Karpas-422 (cell line): ENCODE measurements around the gene CLEC7A. TPM values are rescaled to one million over a fixed set of nuclear protein-coding genes. Genes with fewer than 3 reads are reported as not detected.

ENCODE experiments used
- DNase-seq: peaks from one replicate; pipeline ENCODE4 v3.0.0-alpha.2; 2015
- H2AFZ ChIP-seq: fragments of 200-600 bp; sonication (generic); 2 replicates; pipeline ENCODE4 v1.6.1; 2014; ENCODE audit warnings: antibody characterized with exemption, low read length, mixed read lengths
- H3K27ac ChIP-seq: fragments of 200-600 bp; sonication (generic); 2 replicates; pipeline ENCODE4 v1.5.1; 2014; ENCODE audit warnings: mild to moderate bottlenecking, low read length, moderate library complexity
- H3K27me3 ChIP-seq: fragments of 200-600 bp; sonication (generic); 2 replicates; pipeline ENCODE4 v1.6.1; 2014; ENCODE audit warnings: low read length, mixed read lengths
- H3K36me3 ChIP-seq: fragments of 200-600 bp; sonication (generic); 2 replicates; pipeline ENCODE4 v1.6.1; 2014; ENCODE audit warnings: low read length, mixed read lengths; ENCODE audit not compliant: insufficient read depth
- H3K4me1 ChIP-seq: fragments of 200-600 bp; sonication (generic); 2 replicates; pipeline ENCODE4 v1.6.1; 2014; ENCODE audit warnings: mild to moderate bottlenecking, low read length, mixed read lengths
- H3K4me2 ChIP-seq: fragments of 200-600 bp; sonication (generic); 2 replicates; pipeline ENCODE4 v1.6.1; 2014; ENCODE audit warnings: low read length, low read depth, mild to moderate bottlenecking; ENCODE audit not compliant: poor library complexity, severe bottlenecking
- H3K4me3 ChIP-seq: fragments of 200-600 bp; sonication (generic); 2 replicates; pipeline ENCODE4 v1.5.1; 2014; ENCODE audit warnings: mild to moderate bottlenecking, antibody characterized with exemption, low read length, mixed read lengths
- H3K79me2 ChIP-seq: fragments of 200-600 bp; sonication (generic); 2 replicates; pipeline ENCODE4 v1.6.1; 2014; ENCODE audit warnings: mild to moderate bottlenecking, low read length, mixed read lengths
- H3K9ac ChIP-seq: fragments of 200-600 bp; sonication (generic); 2 replicates; pipeline ENCODE4 v1.6.0; 2014; ENCODE audit warnings: low read length
- H3K9me2 ChIP-seq: fragments of 200-600 bp; sonication (generic), shearing (Covaris generic); replicated peaks from 2 replicates; pipeline ENCODE4 v1.6.0; 2014; ENCODE audit warnings: mild to moderate bottlenecking, low read length, moderate library complexity; ENCODE audit not compliant: insufficient read depth
- H3K9me3 ChIP-seq: fragments of 300-700, 200-600 bp; sonication (generic); 2 replicates; pipeline ENCODE4 v1.6.1; 2014; ENCODE audit warnings: low read length, mixed read lengths
- H4K20me1 ChIP-seq: fragments of 200-600 bp; sonication (generic); 2 replicates; pipeline ENCODE4 v1.6.1; 2014; ENCODE audit warnings: mild to moderate bottlenecking, antibody characterized with exemption, low read length, low read depth; ENCODE audit not compliant: insufficient read depth
- total RNA-seq: library from RNA; depleted of rRNA; stranded (reverse); fragments of >200 nt; shearing (Covaris generic); gene quantifications from 2 replicates; pipeline ENCODE4 v1.2.3, GENCODE V29; 2014; ENCODE audit warnings: low replicate concordance

The CLEC7A gene
- total RNA-seq, 1 experiment from 2014 or later = not detected

- no peak overlapping the region for H2AFZ ChIP-seq
- H3K4me3 ChIP-seq = no peak overlapping the region
- no peaks in the 10 kb centered on the region for H3K9me2 ChIP-seq
- H4K20me1 ChIP-seq = no peaks in the 10 kb centered on the region
- H3K36me3 ChIP-seq = no peaks in the 10 kb centered on the region
- H3K79me2 ChIP-seq = no peaks in the 10 kb centered on the region
- no peak for DNase-seq
- H3K9ac ChIP-seq = no peak overlapping the region
- no peak overlapping the region for H3K27ac ChIP-seq
- H3K9me3 ChIP-seq = no peaks in the 10 kb centered on the region
- no peak overlapping the region for H3K4me2 ChIP-seq
- H3K27me3 ChIP-seq = no peaks in the 10 kb centered on the region
- H3K4me1 ChIP-seq = no peaks in the 10 kb centered on the region
Observed at GRCh38 chr12:10095971-10096370, 34.0 kb downstream of the CLEC7A start.

GRCh38 chr12:10094646-10095395 is 35.2 kb downstream of the CLEC7A start:
- Histone ChIP-seq H3K9me2 (no peaks in the 10 kb centered on the region), H3K79me2 (no peaks in the 10 kb centered on the region), H3K27ac (no peak overlapping the region), H3K36me3 (no peaks in the 10 kb centered on the region), H3K9me3 (no peaks in the 10 kb centered on the region), H3K4me2 (no peak overlapping the region), H3K4me3 (no peak overlapping the region), H3K27me3 (no peaks in the 10 kb centered on the region), H4K20me1 (no peaks in the 10 kb centered on the region), H3K9ac (no peak overlapping the region), H2AFZ (no peak overlapping the region), H3K4me1 (no peaks in the 10 kb centered on the region)
- no peak for DNase-seq

GRCh38 chr12:10088955-10089900 is 40.8 kb downstream of the CLEC7A start:
- H3K4me1 ChIP-seq = no peaks in the 10 kb centered on the region
- H3K9me2 ChIP-seq = no peaks in the 10 kb centered on the region
- H3K27me3 ChIP-seq = no peaks in the 10 kb centered on the region
- H3K4me3 ChIP-seq = no peak overlapping the region
- no peak overlapping the region for H3K27ac ChIP-seq
- no peak for DNase-seq
- H3K79me2 ChIP-seq = no peaks in the 10 kb centered on the region
- no peaks in the 10 kb centered on the region for H3K9me3 ChIP-seq
- H3K4me2 ChIP-seq = no peak overlapping the region
- no peak overlapping the region for H3K9ac ChIP-seq
- no peaks in the 10 kb centered on the region for H4K20me1 ChIP-seq
- no peak overlapping the region for H2AFZ ChIP-seq
- no peaks in the 10 kb centered on the region for H3K36me3 ChIP-seq

- Histone ChIP-seq H3K4me1 (no peaks in the 10 kb centered on the region), H3K27me3 (0 out of 2 replicates have a peak, but pooled peaks cover 4% of the 10 kb centered on the region), H3K9me3 (no peaks in the 10 kb centered on the region), H3K36me3 (no peaks in the 10 kb centered on the region), H3K79me2 (no peaks in the 10 kb centered on the region), H3K4me2 (no peak overlapping the region), H3K4me3 (no peak overlapping the region), H4K20me1 (no peaks in the 10 kb centered on the region), H2AFZ (no peak overlapping the region), H3K9me2 (no peaks in the 10 kb centered on the region), H3K9ac (no peak overlapping the region), H3K27ac (no peak overlapping the region)
- no peak for DNase-seq
Observed at GRCh38 chr12:10088031-10088430, 42.0 kb downstream of the CLEC7A start.

GRCh38 chr12:10086387-10086786 is 43.6 kb downstream of the CLEC7A start:
- H2AFZ ChIP-seq = no peak overlapping the region
- no peaks in the 10 kb centered on the region for H4K20me1 ChIP-seq
- no peaks in the 10 kb centered on the region for H3K9me3 ChIP-seq
- no peaks in the 10 kb centered on the region for H3K36me3 ChIP-seq
- no peak overlapping the region for H3K27ac ChIP-seq
- no peaks in the 10 kb centered on the region for H3K9me2 ChIP-seq
- no peaks in the 10 kb centered on the region for H3K79me2 ChIP-seq
- H3K4me2 ChIP-seq = no peak overlapping the region
- H3K27me3 ChIP-seq = 0 out of 2 replicates have a peak, but pooled peaks cover 4% of the 10 kb centered on the region
- H3K4me1 ChIP-seq = no peaks in the 10 kb centered on the region
- DNase-seq = no peak
- no peak overlapping the region for H3K9ac ChIP-seq
- H3K4me3 ChIP-seq = no peak overlapping the region

GRCh38 chr12:10084733-10085132 is 45.3 kb downstream of the CLEC7A start:
- no peak overlapping the region for H3K27ac ChIP-seq
- 0 out of 2 replicates have a peak, but pooled peaks cover 4% of the 10 kb centered on the region for H3K27me3 ChIP-seq
- H4K20me1 ChIP-seq = no peaks in the 10 kb centered on the region
- no peak overlapping the region for H3K4me2 ChIP-seq
- DNase-seq = no peak
- no peaks in the 10 kb centered on the region for H3K4me1 ChIP-seq
- no peak overlapping the region for H3K9ac ChIP-seq
- no peaks in the 10 kb centered on the region for H3K9me3 ChIP-seq
- no peaks in the 10 kb centered on the region for H3K9me2 ChIP-seq
- no peaks in the 10 kb centered on the region for H3K36me3 ChIP-seq
- H2AFZ ChIP-seq = no peak overlapping the region
- H3K79me2 ChIP-seq = no peaks in the 10 kb centered on the region
- no peak overlapping the region for H3K4me3 ChIP-seq

- Histone ChIP-seq H3K27me3 (0 out of 2 replicates have a peak, but pooled peaks cover 4% of the 10 kb centered on the region), H3K27ac (no peak overlapping the region), H3K4me2 (no peak overlapping the region), H3K9ac (no peak overlapping the region), H2AFZ (no peak overlapping the region), H3K36me3 (no peaks in the 10 kb centered on the region), H3K9me3 (no peaks in the 10 kb centered on the region), H3K4me1 (no peaks in the 10 kb centered on the region), H3K79me2 (no peaks in the 10 kb centered on the region), H4K20me1 (no peaks in the 10 kb centered on the region), H3K4me3 (no peak overlapping the region), H3K9me2 (no peaks in the 10 kb centered on the region)
- DNase-seq = no peak
Observed at GRCh38 chr12:10082117-10082874, 47.7 kb downstream of the CLEC7A start.
